CD4-positive, alpha-beta T cell (primary cell): Measurements from ENCODE around the gene HECW1. TPM values are rescaled to one million over a fixed set of nuclear protein-coding genes. Genes with fewer than 3 reads are reported as not detected.

Experiments used
- ATAC-seq: fragments of 200-7000 bp; cut with Tn5 transposase; one replicate; pipeline ENCODE4 v1.10.0; 2022; ENCODE audit warnings: mild to moderate bottlenecking; ENCODE audit not compliant: poor library complexity
- CTCF ChIA-PET: fragments of 350-600 bp; sonication (Branson Sonifier 250); formaldehyde crosslinking; loops from one replicate; lab custom pipeline; 2021; ENCODE audit warnings: antibody characterized with exemption, inconsistent platforms; lab: Charles Lee
- POLR2A ChIA-PET: fragments of 350-600 bp; sonication (Branson Sonifier 250); formaldehyde crosslinking; loops from one replicate; lab custom pipeline; 2021; ENCODE audit warnings: antibody characterized with exemption, inconsistent platforms; lab: Charles Lee
- DNase-seq, 14 experiments: peaks; one replicate each; pipeline ENCODE4 v3.0.0-alpha.2; 2013 to 2020; ENCODE audit warnings: mixed read lengths in 2 of 14
- H3K27ac ChIP-seq, 2 donors: one replicate each; pipeline versions ENCODE4 v1.5.1 to v1.7.0; 2013; ENCODE audit warnings: low read length in 2 of 2, low read depth in 1 of 2, mild to moderate bottlenecking in 1 of 2
- H3K27me3 ChIP-seq, 2 experiments: 1 replicate in 1 of 2; 2 replicates in 1 of 2; pipeline versions ENCODE4 v1.6.1 to v1.7.0; 2013; ENCODE audit warnings: low read length in 2 of 2, control low read depth in 1 of 2, mild to moderate bottlenecking in 1 of 2, moderate library complexity in 1 of 2; ENCODE audit not compliant: insufficient read depth in 2 of 2, control insufficient read depth in 1 of 2
- H3K36me3 ChIP-seq: one replicate; pipeline ENCODE4 v1.6.1; 2013; ENCODE audit warnings: low read length, control low read depth; ENCODE audit not compliant: insufficient read depth
- H3K4me1 ChIP-seq: one replicate; pipeline ENCODE4 v1.6.1; 2013; ENCODE audit warnings: low read length, control low read depth; ENCODE audit not compliant: insufficient read depth
- H3K4me3 ChIP-seq: one replicate; pipeline ENCODE4 v1.5.1; 2013; ENCODE audit warnings: mild to moderate bottlenecking, low read length, moderate library complexity
- H3K9me3 ChIP-seq, 2 experiments: 1 replicate in 1 of 2; 2 replicates in 1 of 2; pipeline versions ENCODE4 v1.6.1 to v1.7.0; 2013; ENCODE audit warnings: low read length in 2 of 2, mild to moderate bottlenecking in 2 of 2, control low read depth in 1 of 2, moderate library complexity in 1 of 2; ENCODE audit not compliant: control insufficient read depth in 1 of 2, insufficient read depth in 1 of 2
- H3K27ac Mint-ChIP-seq: one replicate; pipeline ENCODE4 v1.8.0; 2020; ENCODE audit warnings: mixed read lengths
- H3K27me3 Mint-ChIP-seq: one replicate; pipeline ENCODE4 v1.8.0; 2021; ENCODE audit warnings: mixed read lengths
- H3K36me3 Mint-ChIP-seq: one replicate; pipeline ENCODE4 v1.8.0; 2021; ENCODE audit warnings: low read depth, mixed read lengths
- H3K4me1 Mint-ChIP-seq: one replicate; pipeline ENCODE4 v1.8.0; 2021; ENCODE audit warnings: low read depth, mixed read lengths
- H3K4me3 Mint-ChIP-seq: one replicate; pipeline ENCODE4 v1.8.0; 2020; ENCODE audit warnings: mild to moderate bottlenecking, mixed read lengths
- H3K9me3 Mint-ChIP-seq: one replicate; pipeline ENCODE4 v1.8.0; 2020; ENCODE audit warnings: mixed read lengths
- CTCF ChIP-seq: fragments of 200-600 bp; IDR thresholded peaks from one replicate; pipeline ENCODE4 v1.8.0; 2022; ENCODE audit warnings: antibody characterized with exemption, mild to moderate bottlenecking
- intact Hi-C, 2 experiments: fragments of 100-400 bp; cut with DNase I in 1 of 2; cut with micrococcal nuclease in 1 of 2; formaldehyde crosslinking; loops; one replicate each; pipeline versions ENCODE4 v1.15.1 to v1.9.0; 2023 to 2025; cut with DNase I, micrococcal nuclease
- total RNA-seq, 174 experiments: library from RNA in 2 of 174; stranded (reverse) in 2 of 174; gene quantifications; one replicate each; pipeline ENCODE4 v1.2.3 and lab custom pipeline; 2021 to 2026

The HECW1 gene
- total RNA-seq, 2 experiments from 2014 or later, result not detected

GRCh38 chr7:43476896-43477295 is 364.4 kb downstream of the HECW1 start:
- Histone ChIP-seq H3K4me1 (no peaks in the 10 kb centered on the region), H3K27me3 (peaks cover 0 to 5% of the 10 kb centered on the region in 2 experiments), H3K9me3 (no peaks in the 10 kb centered on the region), H3K27ac (no peak overlapping the region), H3K4me3 (no peak overlapping the region), H3K36me3 (no peaks in the 10 kb centered on the region)
- DNase-seq (no peak), ATAC-seq (no peak)
- H3K36me3 Mint-ChIP-seq, result no peaks in the 10 kb centered on the region
- intact Hi-C loops, result no loop called here
- H3K9me3 Mint-ChIP-seq, result no peaks in the 10 kb centered on the region
- H3K4me3 Mint-ChIP-seq, result no peak overlapping the region
- ChIA-PET POLR2A (no interaction called here), CTCF (no interaction called here)
- H3K4me1 Mint-ChIP-seq, result no peaks in the 10 kb centered on the region
- TF ChIP-seq CTCF, result no peak
- peaks cover under 1% of the 10 kb centered on the region for H3K27me3 Mint-ChIP-seq
- H3K27ac Mint-ChIP-seq, result no peak overlapping the region

GRCh38 chr7:43479042-43479441 is 366.6 kb downstream of the HECW1 start:
- Mint-ChIP-seq H3K27ac (no peak overlapping the region), H3K9me3 (no peaks in the 10 kb centered on the region), H3K4me1 (no peaks in the 10 kb centered on the region), H3K4me3 (no peak overlapping the region), H3K27me3 (peaks cover 7% of the 10 kb centered on the region), H3K36me3 (no peaks in the 10 kb centered on the region)
- Histone ChIP-seq H3K9me3 (no peaks in the 10 kb centered on the region), H3K4me3 (no peak overlapping the region), H3K36me3 (no peaks in the 10 kb centered on the region), H3K4me1 (no peaks in the 10 kb centered on the region), H3K27ac (no peak overlapping the region), H3K27me3 (no peaks in the 10 kb centered on the region)
- DNase-seq, result no peak
- intact Hi-C loops, result no loop called here
- POLR2A ChIA-PET, result no interaction called here
- TF ChIP-seq CTCF, result no peak
- ATAC-seq, result no peak
- CTCF ChIA-PET, result no interaction called here

GRCh38 chr7:43479543-43479942 is 367.1 kb downstream of the HECW1 start:
- Histone ChIP-seq H3K4me3 (no peak overlapping the region), H3K9me3 (no peaks in the 10 kb centered on the region), H3K27ac (no peak overlapping the region), H3K4me1 (no peaks in the 10 kb centered on the region), H3K27me3 (no peaks in the 10 kb centered on the region), H3K36me3 (no peaks in the 10 kb centered on the region)
- no peak for DNase-seq
- Mint-ChIP-seq H3K36me3 (no peaks in the 10 kb centered on the region), H3K27ac (no peak overlapping the region), H3K4me1 (no peaks in the 10 kb centered on the region), H3K9me3 (no peaks in the 10 kb centered on the region), H3K4me3 (no peak overlapping the region), H3K27me3 (peaks cover 7% of the 10 kb centered on the region)
- ChIA-PET POLR2A (no interaction called here), CTCF (no interaction called here)
- ATAC-seq, result no peak
- intact Hi-C loops, result no loop called here
- no peak for TF ChIP-seq CTCF
